HEK293T (cell line): ENCODE measurements around the gene ELMOD3.

ENCODE experiments used
- BHLHE40 ChIP-seq: fragments of 450-650 bp; IDR thresholded peaks from 2 replicates; pipeline ENCODE4 v1.6.1; 2016; ENCODE audit warnings: mild to moderate bottlenecking, moderate library complexity, borderline replicate concordance
- ELF4 ChIP-seq: fragments of 450-650 bp; IDR thresholded peaks from 2 replicates; pipeline ENCODE4 v1.6.1; 2017; ENCODE audit warnings: antibody characterized with exemption
- FOXK2 ChIP-seq: fragments of 450-650 bp; IDR thresholded peaks from 2 replicates; pipeline ENCODE4 v1.6.1; 2016; ENCODE audit warnings: mild to moderate bottlenecking
- L3MBTL2 ChIP-seq: fragments of 450-650 bp; conservative IDR thresholded peaks from 2 replicates; pipeline ENCODE4 v1.6.1; 2016; ENCODE audit warnings: mild to moderate bottlenecking
- LEF1 ChIP-seq: fragments of 450-650 bp; IDR thresholded peaks from 2 replicates; pipeline ENCODE4 v1.6.1; 2017; ENCODE audit warnings: mild to moderate bottlenecking, borderline replicate concordance
- NFRKB ChIP-seq: fragments of 450-650 bp; IDR thresholded peaks from 2 replicates; pipeline ENCODE4 v1.6.1; 2016; ENCODE audit warnings: mild to moderate bottlenecking, moderate library complexity
- SP1 ChIP-seq: fragments of 450-650 bp; IDR thresholded peaks from 2 replicates; pipeline ENCODE4 v1.6.1; 2017
- SUZ12 ChIP-seq: fragments of 450-650 bp; IDR thresholded peaks from 2 replicates; pipeline ENCODE4 v1.6.1; 2016; ENCODE audit warnings: mild to moderate bottlenecking
- TARDBP ChIP-seq: fragments of 450-650 bp; IDR thresholded peaks from 2 replicates; pipeline ENCODE4 v1.6.1; 2016
- ZNF384 ChIP-seq: fragments of 450-650 bp; IDR thresholded peaks from 2 replicates; pipeline ENCODE4 v1.6.1; 2016
- TF ChIP-seq, protein P1 (sequence below): fragments of 450-650 bp; IDR thresholded peaks from 2 replicates; pipeline ENCODE4 v1.6.1; 2016

DNA sequence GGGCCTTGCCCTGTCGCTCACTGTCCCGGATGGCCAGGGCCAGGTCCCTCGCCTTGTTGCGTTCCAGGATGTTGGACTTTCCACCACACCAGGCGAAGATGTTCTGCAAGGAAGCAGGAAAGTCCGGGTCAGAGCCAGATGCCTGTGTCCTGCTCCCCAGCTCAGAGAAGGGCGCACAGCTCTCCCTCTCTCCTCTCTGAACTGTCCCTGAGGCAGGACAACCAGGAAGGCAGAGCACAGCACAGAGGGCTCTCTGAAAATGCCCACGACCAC is 44.5 kb downstream of the ELMOD3 start:
- TF ChIP-seq BHLHE40 (no peak), NFRKB (no peak), ELF4 (no peak), SUZ12 (no peak), ZNF384 (no peak), FOXK2 (no peak), SP1 (no peak), TARDBP (no peak), LEF1 (no peak), L3MBTL2 (no peak)
- TF ChIP-seq, protein P1, sequence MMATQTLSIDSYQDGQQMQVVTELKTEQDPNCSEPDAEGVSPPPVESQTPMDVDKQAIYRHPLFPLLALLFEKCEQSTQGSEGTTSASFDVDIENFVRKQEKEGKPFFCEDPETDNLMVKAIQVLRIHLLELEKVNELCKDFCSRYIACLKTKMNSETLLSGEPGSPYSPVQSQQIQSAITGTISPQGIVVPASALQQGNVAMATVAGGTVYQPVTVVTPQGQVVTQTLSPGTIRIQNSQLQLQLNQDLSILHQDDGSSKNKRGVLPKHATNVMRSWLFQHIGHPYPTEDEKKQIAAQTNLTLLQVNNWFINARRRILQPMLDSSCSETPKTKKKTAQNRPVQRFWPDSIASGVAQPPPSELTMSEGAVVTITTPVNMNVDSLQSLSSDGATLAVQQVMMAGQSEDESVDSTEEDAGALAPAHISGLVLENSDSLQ: no peak
